Psoas muscle (tissue), 8 donors: ENCODE data around the gene RGS17. TPM values are rescaled to one million over a fixed set of nuclear protein-coding genes. Genes with fewer than 3 reads are reported as not detected.

Experiments
- ATAC-seq, 4 donors: fragments of 200-7000 bp; cut with Tn5 transposase; one replicate each; pipeline ENCODE4 v1.9.1; 2020; ENCODE audit warnings: moderate library complexity in 3 of 4, mild to moderate bottlenecking in 2 of 4
- DNase-seq, 2 donors: peaks; one replicate each; pipeline ENCODE4 v3.0.0-alpha.2; 2020
- H3K27ac ChIP-seq: fragments of 200-600 bp; one replicate; pipeline ENCODE4 v1.8.0; 2022
- H3K27me3 ChIP-seq, 3 donors: fragments of 200-600 bp in 1 of 3; one replicate each; pipeline versions ENCODE4 v1.6.1 to v1.8.0; 2013 to 2022; ENCODE audit warnings: low read length in 2 of 3, mild to moderate bottlenecking in 2 of 3, moderate library complexity in 1 of 3; ENCODE audit not compliant: insufficient read depth in 3 of 3
- H3K36me3 ChIP-seq, 2 donors: fragments of 200-600 bp in 1 of 2; one replicate each; pipeline versions ENCODE4 v1.6.1 to v1.8.0; 2013 to 2022; ENCODE audit warnings: low read depth in 1 of 2, mild to moderate bottlenecking in 1 of 2, moderate library complexity in 1 of 2; ENCODE audit not compliant: insufficient read depth in 1 of 2
- H3K4me1 ChIP-seq: fragments of 200-600 bp; one replicate; pipeline ENCODE4 v1.8.0; 2022
- H3K4me3 ChIP-seq: fragments of 200-600 bp; one replicate; pipeline ENCODE4 v1.8.0; 2022; ENCODE audit warnings: mild to moderate bottlenecking
- H3K9me3 ChIP-seq: fragments of 200-600 bp; one replicate; pipeline ENCODE4 v1.8.0; 2022
- CTCF ChIP-seq: fragments of 200-600 bp; IDR thresholded peaks from one replicate; pipeline ENCODE4 v1.8.0; 2022; ENCODE audit warnings: antibody characterized with exemption
- WGBS, 3 donors: extraction: QIAGEN DNeasy Blood & Tissue Kit; methylation state at CpG; one replicate each; pipeline versions ENCODE4 v1.1.6 to v1.1.7; 2013; 5-methylcytosine and 5-hydroxymethylcytosine counted together
- intact Hi-C, 2 donors: fragments of 100-400 bp; cut with DNase I; formaldehyde crosslinking; loops; one replicate each; pipeline versions ENCODE4 v1.11.0 to v1.14.2; 2022
- polyA plus RNA-seq, 3 donors: library from polyadenylated mRNA; stranded (reverse); fragments of 200-250 nt; gene quantifications; one replicate each; pipeline ENCODE4 v1.2.3, GENCODE V29; 2013
- total RNA-seq, 4 donors: library from RNA; stranded (reverse); fragmentation: NEBNext Ultra II Directional in 2 of 4; extraction: Animal tissue kit (Norgen Biotek cat#: 25700) in 2 of 4; gene quantifications; one replicate each; pipeline versions ENCODE4 v1.2.1 to v1.2.4, GENCODE V29; 2021 to 2023
- donor health status: healthy with polysubstance abuse.
- donor health status: DM: no; HTN: no; CAD: no; lungs with moderate emphysema.
- donor health status: Bipolar disorder and iron deficiency.
- donor health status: healthy.
- donor health status: DM: yes; HTN: yes; CAD: no.
- donor health status: DM: no; HTN: no; CAD: no.
- donor health status: DM: no; HTN: no; CAD: no.
- donor health status: DM: yes; HTN: yes; CAD: no.

RGS17 gene
- total and polyA plus RNA-seq, 7 donors, result 0.01 to 0.27 (median 0.15) TPM; not detected in 3

- intact Hi-C loops, result no loop called here
- Histone ChIP-seq H3K36me3 (no peaks in the 10 kb centered on the region), H3K4me1 (peaks cover 24% of the 10 kb centered on the region), H3K27ac (no peak overlapping the region), H3K9me3 (no peaks in the 10 kb centered on the region), H3K27me3 (no peaks in the 10 kb centered on the region), H3K4me3 (no peak overlapping the region)
- DNase-seq (no peak), ATAC-seq (no peak)
- TF ChIP-seq CTCF, result no peak
- WGBS, 3 donors, result 48 to 57% (median 52%) methylated on average over 1 of the region's 1 CpG
These were observed 150.4 kb downstream of the RGS17 start for GRCh38 chr6:152980656-152981055.

- TF ChIP-seq CTCF, result no peak
- no peak overlapping the region for H3K4me3 ChIP-seq
- H3K9me3 ChIP-seq, result no peaks in the 10 kb centered on the region
- intact Hi-C loops, result no loop called here
- ATAC-seq (no peak), DNase-seq (no peak)
- peaks cover 11% of the 10 kb centered on the region for H3K4me1 ChIP-seq
- no peaks in the 10 kb centered on the region for H3K27me3 ChIP-seq
- 78 to 90% (median 84%) methylated on average over 1 of the region's 1 CpG for WGBS, 3 donors
- H3K27ac ChIP-seq, result no peak overlapping the region
- peaks cover 0 to 14% of the 10 kb centered on the region in 2 donors for H3K36me3 ChIP-seq
These were observed 152.0 kb downstream of the RGS17 start for GRCh38 chr6:152979116-152979515.

- H3K4me1 ChIP-seq, result peaks cover 11% of the 10 kb centered on the region
- WGBS, 3 donors, result 52 to 78% (median 77%) methylated on average over 3 of the region's 3 CpGs
These were observed 153.0 kb downstream of the RGS17 start for GRCh38 chr6:152978058-152978457.

GRCh38 chr6:152977556-152977955, 153.5 kb downstream of the RGS17 start:
- Histone ChIP-seq H3K27ac (no peak overlapping the region), H3K27me3 (no peaks in the 10 kb centered on the region), H3K9me3 (no peaks in the 10 kb centered on the region), H3K4me1 (peaks cover 9% of the 10 kb centered on the region), H3K36me3 (peaks cover 0 to 30% of the 10 kb centered on the region in 2 donors), H3K4me3 (no peak overlapping the region)
- DNase-seq, result no peak
- ATAC-seq, result no peak
- TF ChIP-seq CTCF, result no peak
- intact Hi-C loops, result no loop called here

More at GRCh38 chr6:152978058-152978457, 153.0 kb downstream of the RGS17 start:
- H3K27me3 ChIP-seq, result no peaks in the 10 kb centered on the region
- no peak overlapping the region for H3K4me3 ChIP-seq
- H3K27ac ChIP-seq, result no peak overlapping the region
- ATAC-seq, result no peak
- no peak for TF ChIP-seq CTCF
- no peaks in the 10 kb centered on the region for H3K9me3 ChIP-seq
- intact Hi-C loops, result no loop called here
- peaks cover 0 to 25% of the 10 kb centered on the region in 2 donors for H3K36me3 ChIP-seq
- DNase-seq, result no peak

- Histone ChIP-seq H3K36me3 (peaks cover 0 to 38% of the 10 kb centered on the region in 2 donors), H3K4me1 (peaks cover under 1% of the 10 kb centered on the region), H3K27me3 (no peaks in the 10 kb centered on the region), H3K4me3 (no peak overlapping the region), H3K27ac (no peak overlapping the region), H3K9me3 (no peaks in the 10 kb centered on the region)
- 91 to 100% (median 93%) methylated on average over 1 of the region's 1 CpG for WGBS, 3 donors
- no peak for TF ChIP-seq CTCF
- no peak for ATAC-seq
- no peak for DNase-seq
- intact Hi-C loops, result no loop called here
These were observed 154.3 kb downstream of the RGS17 start for GRCh38 chr6:152976749-152977148.
